HG02884 (cell line): ENCODE data around the gene PPP1R16B.
"Not testable (repeated sequence)": the region's sequence is repeated elsewhere in the genome, so short reads cannot be mapped to it uniquely, and the experiment has no call there.

Experiments
- ATAC-seq: cut with Tn5 transposase; IDR thresholded peaks from one replicate; pipeline ENCODE4 v1.9.1; 2021; ENCODE audit warnings: mild to moderate bottlenecking, moderate library complexity; ENCODE audit not compliant: unreplicated experiment

The PPP1R16B gene

DNA sequence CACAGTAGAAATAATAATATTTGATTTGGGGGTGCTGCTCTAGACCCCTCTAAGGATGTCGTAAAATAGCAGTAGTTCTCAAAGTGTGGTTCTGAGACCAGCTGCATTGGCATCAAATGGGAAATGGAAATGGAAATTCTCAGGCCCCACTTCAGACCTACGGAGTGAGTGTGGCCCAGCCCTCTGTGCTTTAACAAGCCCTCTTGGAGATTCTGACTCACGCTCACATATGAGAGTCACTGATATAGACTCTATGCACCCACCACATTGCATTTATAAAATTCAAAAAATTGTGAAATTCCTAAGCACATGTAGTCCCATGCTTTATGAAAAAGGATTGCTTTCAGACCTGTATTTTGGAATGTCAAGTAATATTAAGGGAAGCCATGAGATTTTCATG lies 14.2 kb upstream of the PPP1R16B start:
- no peak for ATAC-seq

DNA sequence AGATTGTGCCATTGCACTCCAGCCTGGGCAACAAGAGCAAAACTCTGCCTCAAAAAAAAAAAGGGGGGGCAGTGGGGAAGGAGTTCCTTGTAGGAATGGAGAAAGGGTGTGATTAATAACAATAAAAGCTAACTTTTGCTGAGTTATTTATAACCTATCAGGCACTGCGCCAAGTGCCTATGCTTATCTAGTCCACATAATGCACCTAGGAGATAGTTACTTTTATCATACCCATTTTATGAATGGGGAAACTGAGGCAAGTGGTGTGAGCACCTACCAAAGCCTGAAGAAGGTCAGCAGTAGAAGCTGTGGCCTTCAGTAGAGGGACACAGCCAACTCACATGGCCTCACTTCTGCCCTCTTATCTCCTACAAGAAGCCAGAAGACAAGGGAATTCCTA lies 13.6 kb upstream of the PPP1R16B start:
- ATAC-seq: no peak

DNA sequence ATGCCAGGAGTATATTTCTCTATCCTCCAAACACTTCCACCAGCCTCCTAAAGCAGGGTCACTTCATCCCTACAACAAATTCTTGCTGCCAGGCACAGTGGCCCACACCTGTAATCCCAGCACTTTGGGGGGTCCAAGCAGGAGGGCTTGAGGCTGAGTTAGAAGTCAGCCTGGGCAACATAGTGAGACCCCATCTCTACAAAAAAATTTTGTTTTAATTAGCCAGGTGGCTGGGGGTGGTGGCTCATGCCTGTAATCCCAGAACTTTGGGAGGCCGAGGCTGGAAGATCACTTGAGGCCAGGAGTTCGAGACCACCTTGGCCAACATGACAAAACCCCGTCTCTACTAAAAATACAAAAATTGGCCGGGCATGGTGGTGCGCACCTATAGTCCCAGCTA lies 11.4 kb upstream of the PPP1R16B start:
- not testable (repeated sequence) for ATAC-seq

DNA sequence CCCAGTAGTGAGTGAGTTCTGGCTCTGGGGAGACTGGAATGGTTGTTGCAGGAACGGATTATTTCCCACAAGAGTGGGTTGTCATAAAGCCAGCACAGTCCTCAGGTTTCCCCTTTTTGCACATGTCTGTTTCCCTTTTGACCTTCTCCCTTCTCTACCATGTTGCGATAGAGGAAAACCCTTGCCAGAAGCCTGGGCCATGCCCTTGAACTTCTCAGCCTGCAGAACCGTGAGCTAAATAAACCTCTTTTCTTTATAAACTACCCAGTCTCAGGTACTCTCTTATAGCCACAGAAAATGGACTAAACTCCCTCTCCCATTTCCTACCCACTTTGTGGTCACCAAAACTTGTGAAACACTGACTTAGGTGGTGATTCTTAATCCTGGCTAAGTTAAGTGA lies 7.2 kb upstream of the PPP1R16B start:
- ATAC-seq: no peak

DNA sequence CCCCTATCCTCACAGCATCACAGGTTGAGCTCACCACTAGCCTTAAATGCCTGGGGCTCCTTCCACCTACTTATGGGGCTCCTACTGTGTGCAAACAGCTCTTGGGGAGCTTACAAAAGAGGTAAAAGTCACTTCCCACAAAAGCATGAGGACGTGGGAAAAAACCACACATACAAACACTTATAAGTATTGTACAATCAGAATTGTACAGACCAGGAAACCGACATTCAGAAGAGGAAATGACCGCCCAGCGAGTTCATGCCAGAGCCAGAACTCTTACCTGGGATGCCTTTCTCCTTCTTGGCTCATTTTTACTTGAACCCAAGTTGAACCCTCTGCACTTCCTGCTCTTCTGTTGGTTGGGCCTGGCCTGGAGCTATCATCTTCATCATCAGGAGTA lies 6.3 kb upstream of the PPP1R16B start:
- ATAC-seq: no peak

DNA sequence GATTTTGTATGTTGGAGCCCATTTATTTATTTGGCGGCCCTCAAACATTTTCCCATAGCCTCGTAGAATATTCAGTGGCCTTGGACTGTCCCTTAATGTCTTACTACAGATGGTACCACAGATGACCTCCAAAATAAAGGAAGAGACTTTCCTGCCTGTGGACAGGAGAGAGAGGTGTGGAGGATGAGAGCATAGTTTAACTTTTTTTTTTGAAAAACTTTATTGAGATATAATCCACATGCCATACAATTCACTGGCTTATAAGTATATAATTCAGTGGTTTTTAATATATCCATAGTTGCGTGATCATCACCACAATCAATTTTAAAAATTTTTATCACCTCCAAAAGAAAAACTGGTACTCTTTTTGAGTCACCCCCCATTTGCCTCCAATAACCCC lies 4.6 kb upstream of the PPP1R16B start:
- ATAC-seq: no peak

DNA sequence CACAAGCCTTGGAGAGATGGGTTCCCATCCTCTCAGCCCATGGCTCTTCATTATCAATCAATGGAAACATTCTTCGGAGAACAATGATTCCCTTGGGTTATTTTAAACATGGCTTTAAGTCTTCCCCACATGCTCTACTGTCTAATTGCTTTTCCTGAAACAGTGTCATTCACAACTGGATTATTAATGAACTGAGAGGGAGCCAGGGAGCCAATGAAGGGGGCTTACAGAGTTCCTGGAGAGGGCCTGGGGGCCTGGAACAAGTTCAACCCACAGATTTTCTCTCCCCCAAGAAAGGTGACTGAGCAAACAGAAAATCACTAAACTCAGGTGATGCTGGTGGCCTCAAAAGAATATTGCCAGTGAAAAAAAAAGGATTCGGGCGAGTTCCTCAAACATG lies 1.3 kb upstream of the PPP1R16B start:
- no peak for ATAC-seq

DNA sequence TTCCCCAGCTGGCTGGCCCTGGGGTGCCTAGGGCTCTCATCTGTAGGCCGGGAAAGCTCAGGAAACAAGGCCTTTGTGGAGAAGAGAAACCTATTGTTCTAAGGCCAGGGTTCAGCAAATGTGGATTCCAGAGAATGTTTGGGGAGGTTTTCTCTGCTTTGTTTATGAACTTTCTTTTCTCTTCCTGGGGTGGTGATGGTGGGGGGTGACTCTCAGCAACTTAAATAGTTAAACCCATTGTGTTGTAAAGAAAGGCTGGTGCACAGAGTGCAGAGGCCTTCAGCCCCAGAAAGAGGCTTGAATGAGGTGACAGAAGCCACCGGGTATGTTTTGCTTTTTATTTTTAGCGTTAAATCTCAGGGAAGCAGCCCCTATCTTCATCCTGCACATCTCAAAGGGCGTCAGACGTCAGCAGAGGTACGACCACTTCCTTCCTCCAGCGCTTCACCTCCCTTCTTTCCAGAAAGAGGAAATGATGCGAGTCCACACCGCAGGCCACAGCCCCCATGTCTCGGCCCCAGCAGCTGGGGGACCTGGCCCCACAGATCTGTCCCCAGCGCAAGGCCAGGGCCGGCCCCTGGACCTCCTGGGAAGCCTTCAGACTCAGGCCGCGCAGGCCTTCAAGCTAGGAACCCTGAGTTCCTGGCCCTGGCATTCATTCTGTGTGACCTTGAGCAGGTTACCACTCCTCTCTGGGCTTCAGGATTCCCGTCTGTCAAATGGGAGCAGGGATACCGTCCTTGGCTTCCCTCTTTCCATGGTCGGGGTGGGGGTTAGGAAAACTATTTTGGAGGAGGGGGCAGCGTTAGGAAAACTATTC lies 605 bp upstream of the PPP1R16B start:
- ATAC-seq: no peak

DNA sequence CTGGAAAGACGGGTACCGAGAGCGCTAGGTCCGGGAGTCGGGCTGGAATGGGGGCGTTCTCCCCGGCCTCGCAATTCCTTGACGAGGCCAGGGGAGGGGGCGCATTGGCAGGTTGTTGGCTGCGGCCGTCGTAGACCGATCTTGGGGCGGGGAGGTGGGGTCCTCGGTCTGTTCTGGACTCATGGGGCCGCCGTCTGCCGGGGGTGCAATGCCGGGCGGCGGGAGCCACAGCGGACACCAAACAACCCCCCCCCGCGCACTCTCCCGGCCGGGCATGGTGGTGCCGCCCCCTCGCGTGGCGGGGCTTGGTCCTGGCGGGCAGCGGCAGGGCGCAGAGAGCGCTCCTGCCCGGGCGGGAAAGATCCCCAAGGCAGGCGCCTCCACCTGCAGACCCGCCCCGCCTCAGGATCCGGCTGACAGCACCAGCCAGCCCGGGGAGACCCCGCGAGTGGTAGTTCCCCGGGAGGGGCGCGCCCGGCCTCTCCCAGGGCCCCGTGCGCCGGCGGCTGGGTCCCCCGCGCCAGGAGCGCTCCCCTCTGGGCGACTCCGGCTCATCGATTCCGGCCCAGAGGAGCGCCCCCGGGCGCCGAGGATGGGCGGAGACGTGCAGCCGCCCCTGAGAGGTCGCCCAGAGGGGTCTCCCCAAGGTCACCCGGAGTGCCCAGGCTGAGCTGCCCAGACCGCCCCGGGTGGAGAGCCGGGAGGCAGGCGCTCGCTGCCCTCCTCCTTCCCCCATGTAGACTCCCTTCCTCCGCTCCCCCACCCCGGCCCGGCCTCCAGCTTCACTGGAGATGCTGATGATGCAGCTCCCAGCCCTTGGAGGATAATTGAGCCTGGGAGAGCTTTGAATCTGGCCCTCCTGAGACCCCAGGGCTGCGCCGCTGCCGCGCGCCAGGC lies 709 bp downstream of the PPP1R16B start:
- ATAC-seq: no peak

DNA sequence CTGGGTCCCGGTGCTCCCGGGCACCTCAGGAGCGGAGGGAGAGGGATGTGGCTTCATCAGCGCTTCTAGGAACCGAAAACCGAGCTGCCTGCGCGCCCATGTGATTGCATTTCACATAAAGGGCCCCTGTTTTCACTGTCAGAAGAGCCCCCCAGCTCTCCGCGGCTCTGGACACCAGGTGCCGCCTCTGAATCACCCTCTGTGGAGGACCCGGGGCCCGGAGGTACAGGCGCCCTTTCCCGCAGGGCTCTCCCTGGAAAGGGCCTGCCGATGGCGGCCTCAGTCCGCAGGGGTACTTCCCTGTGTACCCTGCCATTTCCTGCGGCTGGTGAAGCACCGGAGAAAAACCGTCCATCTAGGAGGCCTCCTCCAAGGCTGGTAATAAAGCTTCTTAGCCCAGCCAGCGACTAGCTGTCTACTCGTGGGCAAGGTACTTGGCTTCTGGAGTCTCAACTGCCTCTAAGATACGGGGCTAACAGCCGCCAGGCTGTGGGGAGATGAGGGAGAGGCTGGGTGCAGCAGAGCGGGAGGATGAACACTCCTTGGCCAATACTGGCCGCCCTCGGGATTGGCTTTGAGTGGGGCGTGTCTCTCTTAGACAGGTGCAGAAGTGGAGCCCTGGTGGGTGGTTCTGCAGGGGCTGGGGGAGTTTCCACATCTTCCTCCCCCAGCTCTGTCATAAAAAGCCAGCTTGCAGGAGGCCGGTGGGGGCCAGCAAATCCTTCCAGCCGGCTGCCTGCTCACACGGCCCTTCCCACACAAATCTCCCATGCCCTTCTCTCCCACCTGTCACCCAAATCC lies 1.6 kb downstream of the PPP1R16B start:
- no peak for ATAC-seq

DNA sequence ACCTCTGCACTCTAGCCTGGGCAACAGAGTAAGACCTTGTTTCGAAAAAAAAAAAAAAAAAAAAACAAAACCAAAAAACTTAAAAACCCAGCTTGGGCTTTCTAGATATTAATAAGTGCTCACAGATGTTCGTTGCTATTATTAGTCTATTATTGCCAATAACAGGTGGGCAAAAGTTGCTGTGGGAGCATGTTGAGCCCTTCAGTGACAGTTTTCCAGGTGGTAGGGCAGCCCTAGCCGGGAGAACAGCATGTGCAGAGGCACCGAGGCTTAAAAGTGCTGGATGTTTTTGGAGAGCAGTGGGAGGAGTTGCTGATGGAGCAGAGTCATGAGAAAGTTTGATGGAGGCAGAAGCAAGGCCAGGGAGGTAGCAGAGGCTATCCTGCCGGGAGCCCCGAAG lies 4.4 kb downstream of the PPP1R16B start:
- no peak for ATAC-seq

DNA sequence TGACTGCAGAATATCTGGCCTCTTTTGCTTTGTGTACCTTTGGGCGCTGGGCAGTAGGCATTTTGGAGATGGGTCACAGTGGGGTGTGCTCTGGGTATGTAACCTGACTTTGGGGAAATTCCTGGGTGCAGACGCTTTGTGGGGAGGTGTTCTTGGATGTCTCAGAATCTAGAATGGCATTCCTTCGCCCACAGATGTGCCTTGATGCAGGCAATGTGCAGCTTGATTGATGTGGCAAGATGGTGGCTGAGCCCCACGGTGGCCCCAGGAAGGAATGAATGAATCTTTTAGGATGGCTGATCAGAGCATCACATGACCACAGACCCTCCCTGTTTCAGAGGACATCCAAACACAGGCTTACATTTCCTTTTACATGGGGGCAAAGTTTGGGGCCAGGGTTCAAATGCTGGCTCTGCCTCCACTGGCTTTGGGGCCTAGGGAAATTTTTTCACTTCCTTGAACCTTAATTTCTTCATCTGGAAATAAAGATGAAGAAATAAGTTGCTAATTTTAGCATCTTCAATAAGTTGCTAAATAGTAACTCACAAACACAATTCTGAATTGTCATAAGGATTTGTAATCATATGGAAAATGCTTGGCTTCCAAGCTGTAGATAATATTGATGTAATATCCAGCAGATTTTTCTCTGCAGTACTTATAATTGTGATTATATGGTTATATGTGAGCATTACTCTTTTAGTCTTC lies 5.6 kb downstream of the PPP1R16B start:
- no peak for ATAC-seq

DNA sequence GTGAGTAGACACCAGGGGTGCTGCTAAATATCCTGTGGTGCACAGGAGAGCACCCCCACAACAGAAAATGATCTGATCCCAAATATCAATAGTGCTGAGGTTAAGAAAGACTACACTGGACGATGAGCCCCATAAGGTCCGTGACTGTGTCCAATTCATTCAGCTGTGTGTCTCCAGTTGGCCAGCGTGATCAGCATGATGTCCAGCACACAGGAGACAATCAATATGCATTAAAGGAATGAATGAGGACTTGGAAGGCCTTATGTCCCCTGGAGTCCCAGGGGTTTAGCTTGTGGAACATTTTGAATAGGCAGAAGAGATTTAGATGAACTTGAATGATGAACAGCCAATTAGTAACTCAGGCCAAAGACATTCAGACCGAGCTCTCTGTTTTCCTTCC lies 6.3 kb downstream of the PPP1R16B start:
- no peak for ATAC-seq

DNA sequence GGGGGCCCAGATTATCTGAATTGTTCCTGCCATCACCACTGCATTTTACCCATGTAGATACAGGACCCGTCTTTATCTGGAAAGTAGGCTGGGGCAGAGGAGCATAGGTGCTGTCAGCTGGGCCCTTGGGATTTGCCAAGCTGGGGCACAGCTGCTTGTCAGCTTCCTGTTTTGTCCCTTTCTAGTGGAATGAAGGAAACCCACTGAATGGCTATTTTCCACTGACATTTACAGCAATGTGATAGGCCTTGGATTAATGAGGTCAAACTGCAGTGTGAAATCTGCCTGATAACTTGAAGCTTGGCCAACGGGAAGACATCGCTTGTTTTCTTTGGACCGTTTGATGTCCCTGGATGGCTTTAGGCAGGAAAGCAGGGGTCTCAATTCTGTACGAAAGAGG lies 6.7 kb downstream of the PPP1R16B start:
- ATAC-seq: no peak

DNA sequence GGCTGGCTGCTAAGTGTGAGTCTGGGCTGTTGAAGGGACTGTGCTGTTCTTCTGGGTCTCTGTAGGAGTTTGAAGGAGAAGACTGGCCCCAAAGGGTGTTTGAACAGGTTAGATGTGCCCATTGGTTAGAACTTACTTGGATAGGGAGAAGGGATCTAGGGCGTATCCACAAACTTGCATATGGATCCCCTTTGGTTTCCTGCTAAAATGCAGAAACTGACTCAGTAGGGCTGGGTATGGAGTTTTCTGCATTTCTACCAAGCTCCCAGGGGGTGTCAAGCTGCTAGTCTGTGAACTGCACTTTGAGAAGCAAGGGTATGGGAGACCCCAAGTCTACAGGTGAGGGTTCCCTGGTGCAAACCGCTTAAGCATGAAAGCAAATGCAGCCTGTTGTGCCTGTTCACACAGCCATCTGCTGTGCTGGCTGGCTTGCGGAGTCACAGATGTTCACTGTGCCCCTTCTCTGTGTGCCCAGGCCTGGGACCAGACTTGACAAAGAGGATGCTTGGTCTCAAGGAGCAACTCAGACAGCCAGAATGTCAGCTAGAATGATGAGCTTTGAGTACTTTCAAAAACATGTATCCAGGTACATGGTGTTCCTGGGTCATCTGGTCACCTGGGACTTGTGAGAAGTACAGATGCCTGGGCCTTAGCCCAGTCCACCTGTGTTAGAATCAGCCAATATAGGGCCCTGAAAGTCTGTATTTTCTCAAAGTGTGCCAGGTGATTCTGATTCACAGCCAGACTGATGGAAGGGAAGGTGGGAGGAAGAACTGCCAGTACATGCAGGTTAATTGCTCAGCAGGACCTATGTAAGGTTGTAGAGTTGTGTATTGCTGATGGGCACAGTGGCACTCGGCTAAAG lies 7.4 kb downstream of the PPP1R16B start:
- no peak for ATAC-seq

DNA sequence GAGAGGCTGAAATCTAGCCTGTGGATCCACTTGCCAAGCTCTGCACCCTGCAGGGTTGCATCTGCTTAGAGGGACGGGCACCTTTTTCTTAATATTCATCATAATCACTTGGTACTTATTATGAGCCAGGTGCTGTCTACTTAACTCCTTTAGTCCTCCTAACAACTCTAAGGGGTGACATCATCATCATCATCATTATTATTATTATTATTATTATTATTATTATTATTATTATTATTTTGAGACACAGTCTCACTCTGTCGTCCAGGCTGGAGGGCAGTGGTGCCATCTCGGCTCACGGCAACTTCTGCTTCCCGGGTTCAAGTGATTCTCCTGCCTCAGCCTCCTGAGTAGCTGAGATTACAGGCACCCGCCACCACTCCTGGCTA lies 8.1 kb downstream of the PPP1R16B start:
- not testable (repeated sequence) for ATAC-seq

DNA sequence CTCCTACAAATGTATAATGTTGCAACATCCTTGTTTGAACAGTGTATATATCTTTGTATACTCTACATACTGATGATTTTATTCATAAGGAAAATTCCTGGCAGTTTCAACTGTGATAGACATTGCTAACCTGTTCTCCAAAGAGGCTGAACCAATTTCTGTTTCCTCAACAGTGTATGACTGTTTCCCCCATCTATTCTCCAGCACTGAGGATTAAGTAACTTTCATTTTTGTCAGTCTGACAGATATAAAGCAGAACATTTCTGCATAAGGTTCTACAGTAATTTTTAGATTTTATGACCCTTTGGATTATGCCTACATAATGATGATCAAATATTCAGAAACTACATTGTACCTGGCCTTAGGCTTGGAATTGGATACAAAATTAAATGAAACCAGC lies 9.9 kb downstream of the PPP1R16B start:
- ATAC-seq: no peak

DNA sequence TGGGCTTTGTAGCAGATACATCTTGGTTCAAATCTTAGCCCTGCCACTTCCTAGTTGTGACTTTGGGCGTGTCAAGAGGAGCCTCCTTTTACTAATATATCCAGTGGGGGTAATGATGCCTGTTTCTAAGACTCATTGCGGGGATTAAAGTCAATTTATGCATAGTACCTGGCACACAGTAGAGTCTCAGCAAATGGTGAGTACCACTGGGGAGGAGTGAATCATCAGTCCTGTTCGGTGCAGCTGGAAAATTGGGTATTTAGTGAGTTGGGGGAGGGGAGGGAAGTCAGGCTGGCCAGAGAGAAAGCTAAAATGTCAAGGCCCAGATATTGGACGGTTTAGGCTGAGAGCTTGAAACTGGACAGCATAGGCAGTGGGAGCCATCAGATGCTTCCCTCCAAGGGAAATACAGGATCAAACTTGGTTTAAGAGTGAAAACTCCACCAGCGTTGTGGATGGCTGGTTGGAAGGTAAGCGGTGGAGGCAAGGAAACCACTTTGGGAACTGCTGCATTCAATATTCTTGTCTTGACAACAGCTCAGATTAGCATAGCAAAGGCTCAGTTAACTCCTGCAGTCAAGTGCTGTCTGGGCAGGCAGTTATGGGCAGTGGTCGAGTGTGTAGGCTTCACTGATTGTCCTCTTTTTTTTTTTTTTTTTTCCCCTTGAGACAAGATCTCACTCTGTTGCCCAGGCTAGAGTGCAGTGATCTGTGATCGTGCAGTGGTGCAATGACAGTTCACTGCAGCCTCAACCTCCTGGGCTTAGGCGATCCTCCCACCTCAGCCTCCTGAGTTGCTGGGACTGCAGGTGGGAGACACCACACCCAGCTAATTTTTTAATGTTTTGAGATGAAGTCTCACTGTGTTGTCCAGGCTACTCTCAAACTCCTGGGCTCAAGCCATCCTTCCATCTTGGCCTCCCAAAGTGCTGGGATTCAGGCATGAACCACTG lies 12.9 kb downstream of the PPP1R16B start:
- ATAC-seq: no peak

DNA sequence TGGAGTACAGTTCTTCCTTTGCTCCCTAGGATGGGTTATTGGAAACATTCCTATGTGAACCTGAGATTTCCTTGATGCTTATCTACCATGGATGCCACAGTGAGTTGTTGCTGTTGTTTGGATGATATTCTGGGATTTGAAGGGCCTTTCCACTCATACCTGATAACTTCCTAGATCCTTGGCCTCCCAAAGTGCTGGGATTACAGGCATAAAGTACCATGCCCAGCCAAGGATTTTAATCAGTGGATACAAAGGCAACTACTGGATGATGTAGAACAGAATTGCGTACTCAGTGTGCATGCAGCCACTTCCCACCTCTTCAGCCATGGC lies 20.0 kb downstream of the PPP1R16B start:
- ATAC-seq: no peak
